ENCODE results near the gene BSG.

Gene BSG

GRCh38 chr19:572140-572742 lies at the start of gene BSG:
BSG (plus strand) TSS chr19:572596; CDS start chr19:572635, 39 bp downstream.
- DNase-seq = peak; percentile 93 to 97

- DNase-seq = no peak
Measured at GRCh38 chr19:522726-523125, 49.7 kb upstream of the BSG start.

GRCh38 chr19:524062-524674 lies 48.2 kb upstream of the BSG start:
- DNase-seq = no peak

GRCh38 chr19:525029-525428 lies 47.4 kb upstream of the BSG start:
- DNase-seq = no peak

- no peak for DNase-seq
Measured at GRCh38 chr19:525857-526419, 46.5 kb upstream of the BSG start.

- DNase-seq = no peak
Measured at GRCh38 chr19:530134-531008, 42.0 kb upstream of the BSG start.

- DNase-seq = peak; percentile 63 to 81
Measured at GRCh38 chr19:531009-531752, 41.2 kb upstream of the BSG start.

GRCh38 chr19:531753-532560 lies 40.4 kb upstream of the BSG start, which contains the start of gene CDC34:
CDC34 (plus strand) TSS chr19:531760; CDS start chr19:531932, 172 bp downstream.
- no peak for DNase-seq

- no peak for DNase-seq
Measured at GRCh38 chr19:532561-533363, 39.6 kb upstream of the BSG start.

GRCh38 chr19:533364-534058 lies 38.9 kb upstream of the BSG start:
- no peak for DNase-seq

GRCh38 chr19:534088-534487 lies 38.3 kb upstream of the BSG start:
- DNase-seq = no peak

- no peak for DNase-seq
Measured at GRCh38 chr19:535017-535835, 37.2 kb upstream of the BSG start.

GRCh38 chr19:536031-536880 lies 36.1 kb upstream of the BSG start:
- DNase-seq = no peak

- DNase-seq = no peak
Measured at GRCh38 chr19:536881-537404, 35.5 kb upstream of the BSG start.

- DNase-seq = no peak
Measured at GRCh38 chr19:538641-539428, 33.6 kb upstream of the BSG start.

GRCh38 chr19:539429-540030 lies 32.9 kb upstream of the BSG start:
- DNase-seq = no peak
